Activated naive CD4-positive, alpha-beta T cell treated with Interleukin-2 at 50 U/mL for 16 hours (primary cell): ENCODE results near the gene OTOR.

Source experiments
- DNase-seq: peaks from one replicate; pipeline ENCODE4 v3.0.0-alpha.2; 2020

The OTOR gene

GRCh38 chr20:16752082-16752481 lies 3.9 kb downstream of the OTOR start:
- no peak for DNase-seq

DNA sequence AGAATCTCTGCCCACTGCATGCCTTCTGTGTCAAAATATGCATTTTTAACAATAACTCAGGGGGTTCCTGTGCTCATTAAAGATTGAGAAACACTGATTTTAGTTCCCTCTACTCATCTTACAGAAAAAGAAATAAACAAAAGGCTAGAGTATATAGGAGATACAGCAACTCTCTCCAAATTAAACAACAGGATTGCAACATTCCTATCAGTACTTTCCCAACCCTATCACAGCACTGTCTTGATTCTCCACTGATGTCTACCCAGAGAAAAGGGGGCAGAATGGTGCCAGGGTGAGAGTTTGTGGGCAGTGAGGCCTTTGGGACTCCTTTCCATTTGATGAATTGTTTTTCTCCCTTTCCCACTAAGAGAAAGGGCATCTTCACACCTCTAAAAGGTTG lies 4.7 kb downstream of the OTOR start:
- no peak for DNase-seq

DNA sequence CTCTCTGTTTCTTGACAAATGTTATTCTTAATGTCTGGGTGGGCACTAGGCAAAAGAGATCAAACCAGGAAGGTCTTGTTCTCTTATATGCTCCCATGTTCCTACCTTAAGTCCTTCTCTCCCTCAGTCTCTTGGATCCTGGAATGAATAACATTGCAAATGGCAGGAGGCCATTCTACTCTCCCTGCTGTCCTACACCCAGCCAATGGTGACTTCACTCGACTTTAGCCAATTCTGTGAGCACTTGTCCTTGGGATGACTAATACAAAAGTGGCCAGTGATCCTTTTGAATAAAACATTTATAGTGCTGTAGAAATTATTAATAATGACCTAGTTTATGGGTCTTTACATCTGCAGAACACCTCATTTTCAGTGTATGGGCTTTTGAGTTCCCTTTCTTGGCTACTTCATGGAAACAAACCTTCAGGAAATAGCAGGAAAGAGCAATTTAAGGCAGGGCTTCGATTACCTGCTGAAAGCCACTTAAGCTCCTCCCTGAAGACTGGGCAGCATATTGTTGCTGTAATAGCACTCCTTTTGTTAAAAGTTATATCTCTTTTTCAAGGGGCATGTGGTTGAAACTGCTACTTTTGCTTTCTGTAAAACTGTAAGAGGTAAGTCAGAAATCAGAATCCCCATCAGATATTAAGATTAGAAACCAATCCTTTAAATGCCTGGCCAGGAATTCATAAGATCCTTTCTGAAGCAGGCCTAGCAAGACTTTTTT lies 10.5 kb downstream of the OTOR start:
- DNase-seq: no peak

DNA sequence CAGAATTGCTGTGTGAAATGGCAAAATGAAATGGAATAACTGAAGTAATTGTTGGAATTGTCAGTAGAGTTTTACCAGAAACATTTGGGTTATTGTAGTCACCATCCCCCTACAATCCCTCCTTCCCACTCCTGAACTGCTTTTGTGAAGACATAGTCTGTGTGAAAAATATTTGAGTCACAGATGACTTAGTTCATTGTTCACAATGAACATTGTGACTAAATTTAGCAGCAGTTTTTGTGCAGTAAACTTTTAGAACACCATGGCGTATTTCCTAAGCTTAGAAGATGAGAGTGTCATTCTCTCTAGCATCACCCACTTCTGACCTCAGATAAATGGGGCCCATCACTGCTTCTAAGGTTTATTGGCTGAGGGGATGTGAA lies 11.0 kb downstream of the OTOR start:
- DNase-seq: no peak

DNA sequence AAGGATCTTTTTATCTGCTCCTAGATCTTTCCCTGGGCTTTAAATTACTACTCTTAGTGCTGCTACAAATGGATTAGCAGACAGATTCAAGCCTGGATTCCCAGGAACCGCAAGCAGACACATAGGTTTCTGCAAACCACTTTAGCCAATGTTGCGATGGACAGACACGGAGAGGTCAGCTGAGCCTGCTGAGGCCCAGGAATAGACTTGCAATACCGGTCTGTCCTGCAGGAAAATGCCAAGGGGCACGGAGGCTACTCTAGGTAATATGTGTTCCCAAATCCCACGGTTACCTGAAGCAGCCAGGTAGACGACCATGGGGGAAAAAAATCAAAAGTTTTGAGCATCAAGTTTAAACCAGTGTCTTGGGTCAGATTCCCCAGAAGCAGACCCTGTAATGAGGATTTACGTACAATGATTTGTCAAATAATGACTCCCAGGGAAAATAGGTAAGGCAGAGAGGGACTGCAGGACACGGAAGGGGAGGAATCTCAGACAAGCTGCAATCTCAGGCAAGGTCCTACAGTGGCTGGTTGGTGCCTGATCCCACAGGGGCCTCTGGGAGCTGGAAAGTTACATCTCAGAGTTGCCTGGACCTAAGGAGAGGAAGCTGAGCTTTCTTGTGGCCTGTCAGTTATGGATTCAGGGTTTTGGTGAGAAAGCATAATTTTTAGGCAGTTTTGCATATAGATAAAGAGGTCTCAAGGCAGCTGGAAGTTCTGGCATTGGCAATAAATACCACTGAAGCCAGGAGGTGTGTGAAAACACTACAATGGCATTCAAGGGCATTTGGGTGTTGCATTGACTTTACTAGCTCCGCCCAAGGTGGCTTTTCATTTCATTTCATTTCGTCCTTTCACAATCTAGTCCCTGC lies 12.5 kb downstream of the OTOR start:
- DNase-seq: no peak

DNA sequence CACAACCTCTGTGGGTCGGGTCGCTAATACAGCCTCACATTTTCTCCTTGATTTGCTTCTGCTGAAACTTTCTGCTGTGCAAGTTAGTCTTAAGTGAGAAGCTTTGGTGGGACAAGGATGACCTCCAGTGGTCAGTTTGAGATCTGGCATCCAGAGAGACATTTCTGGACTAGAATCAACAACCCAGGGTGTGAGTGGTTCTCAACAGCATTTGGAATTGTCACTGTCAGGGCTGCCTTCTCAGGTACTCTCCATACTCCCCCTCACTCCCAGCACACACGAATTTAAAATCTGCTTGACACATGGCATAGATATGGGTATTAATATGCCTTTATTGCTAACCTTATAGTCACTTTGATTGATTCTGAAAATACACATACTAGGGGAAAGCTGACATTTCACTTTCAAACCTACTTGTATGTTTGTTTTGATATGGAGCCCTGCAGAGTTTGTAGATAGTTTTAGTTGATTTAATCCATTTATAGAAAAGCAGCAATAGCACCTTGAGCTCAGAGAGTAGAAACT lies 13.2 kb downstream of the OTOR start:
- peak; percentile 28 for DNase-seq

- DNase-seq: no peak
Observed at GRCh38 chr20:16764560-16764959, 16.4 kb downstream of the OTOR start.

GRCh38 chr20:16771213-16771612 lies 23.1 kb downstream of the OTOR start:
- DNase-seq: no peak

- no peak for DNase-seq
Observed at GRCh38 chr20:16775961-16776360, 27.8 kb downstream of the OTOR start.

- DNase-seq: no peak
Observed at GRCh38 chr20:16777126-16777525, 29.0 kb downstream of the OTOR start.

- no peak for DNase-seq
Observed at GRCh38 chr20:16778159-16778558, 30.0 kb downstream of the OTOR start.

GRCh38 chr20:16781496-16781895 lies 33.3 kb downstream of the OTOR start:
- no peak for DNase-seq

DNA sequence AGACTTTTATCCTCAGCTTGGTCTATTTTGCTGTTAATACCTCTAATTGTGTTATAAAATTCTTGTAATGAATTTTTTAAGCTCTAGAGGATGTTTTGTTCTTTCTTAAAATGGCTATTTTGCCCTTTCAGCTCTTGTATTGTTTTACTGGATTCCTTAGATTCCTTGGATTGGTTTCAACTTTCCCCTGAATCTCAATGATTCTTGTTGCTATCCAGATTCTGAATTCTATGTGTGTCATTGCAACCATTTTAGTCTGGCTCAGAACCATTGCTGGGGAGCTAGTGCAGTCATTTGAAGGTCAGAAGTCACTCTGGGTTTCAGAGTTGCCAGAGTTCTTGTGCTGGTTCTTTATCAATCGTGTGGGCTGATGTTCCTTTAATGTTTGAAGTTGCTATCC lies 37.1 kb downstream of the OTOR start:
- no peak for DNase-seq
